ENCODE data around the gene CDH4. TPM values are rescaled to one million over a fixed set of nuclear protein-coding genes. Genes with fewer than 3 reads are reported as not detected.
"Not testable (repeated sequence)": the region's sequence is repeated elsewhere in the genome, so short reads cannot be mapped to it uniquely, and the experiment has no call there.

CDH4 gene
- total RNA-seq, 1 donor from 2014 or later: 0.17 TPM

- no peak for DNase-seq
These were observed 685.3 kb downstream of the CDH4 start for GRCh38 chr20:61937146-61937962.

GRCh38 chr20:61937963-61938838 is 686.1 kb downstream of the CDH4 start:
- no peak for DNase-seq

DNA sequence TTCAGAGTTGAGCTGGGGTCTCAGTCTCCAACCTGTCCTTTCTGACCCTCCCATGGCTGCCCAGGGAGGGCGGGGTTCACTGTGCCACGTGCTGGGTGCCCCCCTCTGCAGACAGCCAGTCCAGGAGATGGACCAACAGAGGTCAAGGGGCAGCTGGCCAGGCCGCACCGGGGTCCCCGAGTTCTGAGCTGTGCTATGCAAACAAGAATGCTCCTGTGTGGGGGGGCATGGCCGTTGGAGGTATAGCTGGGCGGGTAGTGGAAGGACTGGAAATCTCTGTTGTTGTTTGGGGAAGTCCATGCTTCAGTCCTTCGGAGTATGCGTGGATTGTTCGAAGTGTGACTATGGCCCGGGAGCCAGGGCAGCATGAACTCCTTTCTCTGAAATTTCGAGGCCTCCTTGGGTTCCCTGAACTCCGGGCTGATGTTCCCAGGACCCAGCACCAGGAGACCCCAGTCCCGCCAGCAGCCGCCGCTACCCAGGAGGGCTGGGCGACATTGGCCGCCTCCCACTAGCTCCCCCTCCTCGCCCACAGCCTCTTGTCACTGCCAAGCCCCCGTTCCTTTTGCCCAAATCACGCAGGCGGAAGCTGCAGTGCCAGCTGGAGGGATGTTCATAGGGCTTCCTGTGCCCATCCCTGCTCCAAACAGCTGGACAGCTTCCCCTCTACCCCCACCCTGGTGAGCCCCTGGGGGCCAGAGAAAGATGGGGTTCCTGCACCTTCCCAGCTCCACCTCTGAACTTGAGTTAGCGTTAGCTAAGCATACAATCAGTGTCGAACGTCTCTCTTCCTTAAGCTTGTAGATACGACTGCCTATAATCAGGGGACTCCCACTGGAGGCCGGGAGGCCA is 687.0 kb downstream of the CDH4 start:
- no peak for DNase-seq

DNA sequence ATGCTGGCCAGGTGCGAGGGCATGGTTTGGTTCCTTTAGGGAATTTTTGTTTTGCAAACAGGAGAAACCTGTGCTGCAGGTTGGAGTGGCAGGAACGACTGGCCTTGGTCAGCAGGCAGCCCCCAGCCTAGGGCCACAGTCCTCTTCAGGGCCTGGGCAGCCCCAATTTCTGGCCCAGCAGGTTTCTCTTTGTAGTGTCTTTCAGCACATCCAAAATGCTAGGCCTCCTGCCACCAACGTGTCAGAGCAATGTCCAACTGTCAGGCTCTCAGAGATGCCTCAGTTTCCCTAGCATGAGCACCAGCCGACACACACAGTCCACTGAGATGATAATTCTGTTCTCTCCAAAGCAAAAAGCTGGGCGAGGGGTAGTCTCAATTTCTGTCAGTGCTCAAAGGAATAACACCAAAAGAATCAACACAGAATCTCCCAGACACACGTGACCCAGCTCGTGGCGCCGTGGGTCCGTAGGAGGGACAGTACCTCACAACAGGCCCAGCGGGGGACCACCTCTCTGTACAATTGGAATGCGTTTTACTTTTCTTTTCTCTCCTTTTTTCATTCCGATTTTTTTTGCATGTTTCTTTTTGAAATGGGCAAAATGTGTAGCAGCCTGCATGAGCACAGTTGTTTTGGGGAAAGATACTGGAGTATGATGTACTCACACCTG is 687.8 kb downstream of the CDH4 start:
- DNase-seq: no peak

DNA sequence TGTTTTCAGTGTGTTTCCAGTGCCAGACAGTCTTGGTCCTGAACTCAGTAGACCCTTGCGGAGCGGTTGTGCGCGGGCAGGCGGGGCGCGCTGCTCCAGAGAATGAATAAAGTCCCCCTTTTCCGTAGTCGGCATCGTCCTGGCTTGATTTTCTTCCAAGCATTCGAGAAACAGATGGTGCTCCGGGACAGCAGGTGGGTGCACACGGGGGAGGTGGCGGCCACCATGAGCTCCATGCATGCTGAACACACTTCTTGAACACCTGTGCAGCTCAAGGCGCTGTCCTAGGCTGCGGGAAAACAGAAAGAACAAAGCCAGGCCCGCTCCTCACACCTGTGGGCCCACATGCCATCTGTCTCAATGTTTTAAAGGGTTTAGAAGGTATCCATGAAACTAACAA is 688.4 kb downstream of the CDH4 start:
- no peak for DNase-seq

DNA sequence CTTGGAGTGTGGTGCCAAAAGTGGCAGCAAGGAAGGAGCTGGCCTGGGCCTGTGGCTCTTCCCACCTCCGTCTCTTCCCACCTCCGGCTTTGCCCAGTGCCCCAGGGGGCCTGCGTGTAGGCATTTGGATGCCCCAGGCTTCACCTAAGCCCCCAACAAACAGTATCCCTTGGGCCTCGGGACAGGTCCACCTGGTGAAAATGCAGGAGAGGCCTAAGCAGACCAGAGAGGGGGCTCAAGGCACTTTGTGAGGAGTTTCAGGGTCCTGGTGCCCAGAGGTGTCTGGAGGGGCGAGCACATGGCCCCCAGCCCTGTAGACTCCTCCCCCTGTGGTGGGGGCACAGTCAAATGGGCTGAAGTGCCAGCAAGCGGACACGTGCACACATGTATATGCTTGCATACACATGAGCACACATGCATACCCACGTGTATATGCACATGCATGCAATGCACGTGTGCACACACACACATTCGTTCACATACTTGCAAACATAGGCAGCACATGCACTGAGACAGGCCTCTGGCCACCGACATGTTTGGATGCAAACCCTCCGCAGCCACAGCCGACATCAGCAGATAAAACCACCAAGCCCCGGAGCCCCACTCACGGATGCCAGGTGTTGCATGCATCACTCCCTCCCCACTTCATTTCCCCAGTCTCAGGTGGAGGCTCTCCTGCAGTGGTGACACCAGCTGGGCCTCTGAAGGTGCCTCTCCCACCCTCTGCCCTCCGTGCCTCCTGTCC is 689.1 kb downstream of the CDH4 start:
- no peak for DNase-seq

DNA sequence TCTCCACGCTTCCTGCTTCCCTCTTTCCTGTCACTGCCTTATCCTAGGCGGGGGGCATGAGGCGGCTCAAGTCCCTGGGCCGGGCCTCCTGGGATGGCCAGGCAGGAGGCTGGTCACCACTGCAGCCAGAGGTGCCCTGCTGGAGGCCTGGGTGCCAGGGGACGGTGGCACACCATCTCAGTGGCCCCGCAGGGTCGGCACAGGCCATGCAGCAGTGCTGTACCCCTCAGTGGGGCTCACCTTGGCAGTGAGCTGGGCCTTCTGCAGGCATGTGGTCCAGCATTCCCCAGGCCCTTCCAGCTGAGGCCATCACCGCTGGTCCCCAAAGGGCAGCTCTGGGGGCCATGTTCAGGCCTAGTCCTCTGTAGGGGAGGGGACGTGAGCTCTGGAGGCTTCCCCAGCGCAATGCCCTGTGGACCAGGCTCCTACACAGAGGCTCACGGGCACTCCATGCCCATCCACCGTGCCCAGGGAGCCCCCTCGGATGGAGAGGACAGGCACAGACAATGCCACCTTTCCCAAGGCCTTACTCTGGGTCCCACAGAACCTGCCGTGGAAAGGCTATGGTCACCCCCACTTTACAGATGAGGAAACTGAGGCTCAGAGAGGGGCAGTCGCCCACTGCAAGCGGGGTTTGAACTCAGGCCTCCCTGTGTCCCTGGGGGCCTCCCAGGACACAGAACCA is 689.8 kb downstream of the CDH4 start:
- no peak for DNase-seq

GRCh38 chr20:61942526-61942925 is 690.5 kb downstream of the CDH4 start:
- no peak for DNase-seq

DNA sequence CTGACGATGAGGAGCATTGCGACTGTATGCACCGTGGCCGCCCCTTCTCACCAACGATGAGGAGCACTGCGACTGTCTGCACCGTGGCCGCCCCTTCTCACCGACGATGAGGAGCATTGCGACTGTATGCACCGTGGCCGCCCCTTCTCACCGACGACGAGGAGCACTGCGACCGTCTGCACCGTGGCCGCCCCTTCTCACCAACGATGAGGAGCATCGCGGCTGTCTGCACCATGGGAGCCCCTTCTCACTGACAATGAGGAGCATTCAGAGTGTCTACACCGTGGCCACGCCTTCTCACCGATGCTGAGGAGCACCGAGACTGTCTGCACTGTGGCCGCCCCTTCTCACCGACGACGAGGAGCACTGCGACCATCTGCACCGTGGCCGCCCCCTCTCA is 692.9 kb downstream of the CDH4 start:
- DNase-seq: not testable (repeated sequence)

GRCh38 chr20:61945495-61945894 is 693.4 kb downstream of the CDH4 start:
- not testable (repeated sequence) for DNase-seq

- DNase-seq: not testable (repeated sequence)
These were observed 696.0 kb downstream of the CDH4 start for GRCh38 chr20:61948056-61948455.

GRCh38 chr20:61948586-61949362 is 696.7 kb downstream of the CDH4 start:
- no peak for DNase-seq

DNA sequence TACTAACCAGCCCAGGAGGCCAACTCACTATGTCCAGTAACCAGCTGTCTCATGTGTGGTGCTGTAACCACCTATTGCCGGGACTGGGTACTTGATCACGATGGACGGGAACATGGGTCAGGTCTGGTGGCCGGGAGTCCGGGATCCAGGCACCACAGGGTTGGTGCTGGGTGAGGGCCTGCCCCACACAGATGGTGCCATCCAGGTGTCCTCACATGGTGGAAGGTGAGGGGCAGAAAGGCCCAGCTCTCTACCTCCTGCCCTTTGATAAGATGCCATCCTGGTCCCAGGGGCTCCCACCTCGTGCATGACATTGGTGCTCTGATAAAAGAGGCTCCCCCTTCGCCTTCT is 697.3 kb downstream of the CDH4 start:
- no peak for DNase-seq

- DNase-seq: no peak
These were observed 697.9 kb downstream of the CDH4 start for GRCh38 chr20:61949714-61950640.

DNA sequence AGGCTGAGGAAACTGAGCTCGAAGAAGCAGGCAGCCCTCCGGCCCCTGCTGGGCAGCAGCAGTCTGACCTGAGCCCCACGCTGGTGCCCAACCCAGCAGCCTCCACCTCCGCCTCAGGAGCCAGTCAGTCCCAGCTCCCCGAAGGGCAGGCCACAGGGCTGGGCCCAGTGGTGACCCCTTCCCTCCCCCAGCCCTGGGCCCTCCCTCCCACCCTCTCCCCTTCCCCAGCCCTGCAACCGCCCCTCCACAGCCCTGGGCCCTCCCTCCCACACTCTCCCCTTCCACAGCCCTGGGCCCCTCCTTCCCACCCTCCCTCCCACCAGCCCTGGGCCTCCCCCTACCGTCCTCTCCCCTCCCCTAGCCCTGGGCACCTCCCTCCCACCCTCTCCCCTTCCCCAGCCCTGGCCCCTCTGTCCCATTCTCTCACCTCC is 698.6 kb downstream of the CDH4 start:
- no peak for DNase-seq

GRCh38 chr20:61951695-61952533 is 699.9 kb downstream of the CDH4 start:
- peak; percentile 35 for DNase-seq

- DNase-seq: no peak
These were observed 701.3 kb downstream of the CDH4 start for GRCh38 chr20:61953037-61954021.

Data from dermis blood vessel endothelial cell (primary cell).